Forelimb muscle (tissue), 1 donor: ENCODE measurements around the gene LRRC10B. TPM values are rescaled to one million over a fixed set of nuclear protein-coding genes. Genes with fewer than 3 reads are reported as not detected.

Experiments used
- DNase-seq: peaks from one replicate; pipeline ENCODE4 v3.0.0-alpha.2; 2013; ENCODE audit warnings: low read depth
- polyA plus RNA-seq: library from polyadenylated mRNA; unstranded; fragments of 120-200 nt; gene quantifications from one replicate; pipeline ENCODE4 v1.2.1, GENCODE V29; 2013; ENCODE audit not compliant: insufficient read length

The LRRC10B gene
- polyA plus RNA-seq, 1 donor, result 0.14 TPM

DNA sequence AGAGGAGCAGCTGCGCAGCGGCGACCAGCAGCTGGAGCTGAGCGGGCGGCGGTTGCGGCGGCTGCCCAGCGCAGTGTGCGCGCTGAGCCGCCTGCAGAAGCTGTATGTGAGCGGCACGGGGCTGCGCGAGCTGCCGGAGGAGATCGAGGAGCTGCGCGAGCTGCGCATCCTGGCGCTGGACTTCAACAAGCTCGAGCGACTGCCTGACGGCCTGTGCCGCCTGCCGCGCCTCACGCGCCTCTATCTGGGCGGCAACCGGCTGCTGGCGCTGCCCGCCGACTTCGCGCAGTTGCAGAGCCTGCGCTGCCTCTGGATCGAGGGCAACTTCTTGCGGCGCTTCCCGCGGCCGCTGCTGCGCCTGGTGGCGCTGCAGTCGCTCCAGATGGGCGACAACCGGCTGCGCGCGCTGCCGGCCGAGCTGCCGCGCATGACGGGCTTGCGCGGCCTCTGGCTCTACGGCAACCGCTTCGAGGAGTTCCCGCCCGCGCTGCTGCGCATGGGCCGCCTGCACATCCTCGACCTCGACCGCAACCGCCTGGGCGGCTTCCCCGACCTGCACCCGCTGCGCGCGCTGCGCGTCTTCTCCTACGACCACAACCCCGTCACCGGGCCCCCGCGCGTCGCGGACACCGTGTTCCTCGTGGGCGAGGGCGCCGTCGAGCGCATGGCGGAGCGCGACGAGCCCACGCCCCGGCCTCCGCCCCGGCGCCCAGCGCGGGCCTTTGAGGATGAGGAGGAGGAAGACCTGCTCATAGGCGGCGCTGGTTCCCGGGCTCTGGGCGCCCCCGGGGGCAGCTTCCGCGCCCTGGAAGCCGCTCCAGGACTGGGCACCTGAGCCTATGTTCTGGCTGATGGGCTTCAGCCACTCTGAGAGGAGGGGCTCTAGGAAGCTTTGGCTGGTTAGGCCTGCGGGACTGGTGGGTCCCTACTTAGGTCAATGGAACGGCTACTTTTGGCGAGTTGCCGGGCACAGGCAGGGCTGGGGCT, 787 bp downstream of the LRRC10B start:
- peak; percentile 48 for DNase-seq

DNA sequence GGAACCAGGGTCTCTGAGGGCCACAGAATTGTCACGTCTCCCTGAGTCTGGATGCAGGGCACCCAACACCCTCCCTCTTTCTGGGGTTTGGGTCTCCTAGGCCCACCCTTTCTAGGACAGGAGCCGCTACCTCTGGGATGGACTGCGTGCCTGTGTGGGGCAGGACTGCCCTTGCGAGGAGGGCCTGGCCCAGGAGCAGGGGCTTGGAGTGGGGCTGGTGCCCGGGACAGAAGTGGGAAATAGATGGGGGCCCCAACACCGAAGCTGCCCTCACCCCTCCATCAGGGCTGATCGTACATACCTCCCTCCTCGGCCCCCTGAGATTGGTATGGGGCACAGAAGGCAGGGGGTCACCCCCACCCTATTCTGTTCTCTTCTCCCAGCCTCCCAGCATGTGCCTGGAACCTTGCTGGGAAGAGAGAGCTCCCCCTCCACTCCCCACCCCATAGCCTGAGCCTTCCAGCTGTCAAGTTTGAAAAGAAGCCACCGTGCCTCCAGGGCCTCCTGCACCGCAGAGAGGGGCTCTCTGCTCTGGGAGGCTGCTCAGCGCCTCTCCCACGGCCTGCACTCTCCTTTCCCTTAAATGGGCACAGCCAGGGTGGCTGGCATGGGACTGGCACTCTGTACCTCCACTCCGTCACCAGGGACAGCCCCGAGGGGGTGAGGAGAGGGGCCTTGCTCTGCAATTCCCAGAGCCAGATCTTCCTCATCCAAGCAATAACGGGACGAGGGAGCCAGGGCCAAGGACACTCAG, 1.8 kb downstream of the LRRC10B start:
- no peak for DNase-seq

DNA sequence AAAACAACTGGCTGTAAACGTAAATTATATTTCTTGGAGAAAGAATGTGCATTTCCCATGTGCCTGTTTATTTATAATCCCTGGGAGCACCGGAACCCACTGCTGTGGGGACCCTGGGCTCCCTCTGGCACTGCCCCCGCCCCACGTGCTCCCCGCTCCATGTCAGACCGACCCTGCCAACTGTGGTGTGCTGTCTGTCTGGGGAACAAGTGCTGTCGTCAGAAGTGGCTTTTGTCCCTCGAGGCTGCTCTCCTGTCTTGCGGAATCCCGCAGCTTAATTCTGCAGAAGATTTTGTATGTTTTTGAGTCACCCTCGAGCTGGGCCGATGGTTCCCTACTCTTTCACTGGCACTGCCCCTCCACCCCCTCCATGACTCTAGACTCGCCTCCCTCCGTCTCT, 2.4 kb downstream of the LRRC10B start:
- DNase-seq, result no peak

DNA sequence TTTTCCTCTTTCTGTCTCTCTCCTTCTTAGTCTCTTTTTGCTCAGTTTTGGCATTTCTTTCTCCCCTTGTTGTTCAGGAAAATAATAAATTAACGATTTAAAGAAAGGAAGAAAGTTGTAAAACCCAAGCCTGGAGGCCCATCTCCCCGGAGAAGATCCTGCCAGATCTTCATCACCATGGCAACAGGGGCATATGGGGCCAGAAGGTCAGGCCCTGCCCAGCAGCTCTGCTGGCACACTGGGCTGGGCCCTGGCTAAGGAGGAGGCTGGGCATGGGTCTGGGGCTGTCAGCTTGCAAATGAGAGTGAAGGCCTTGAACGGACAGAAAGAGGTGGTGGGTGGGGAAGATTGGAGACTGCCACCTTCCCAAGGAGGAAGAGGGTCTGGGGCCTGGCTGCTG, 2.8 kb downstream of the LRRC10B start:
- no peak for DNase-seq

DNA sequence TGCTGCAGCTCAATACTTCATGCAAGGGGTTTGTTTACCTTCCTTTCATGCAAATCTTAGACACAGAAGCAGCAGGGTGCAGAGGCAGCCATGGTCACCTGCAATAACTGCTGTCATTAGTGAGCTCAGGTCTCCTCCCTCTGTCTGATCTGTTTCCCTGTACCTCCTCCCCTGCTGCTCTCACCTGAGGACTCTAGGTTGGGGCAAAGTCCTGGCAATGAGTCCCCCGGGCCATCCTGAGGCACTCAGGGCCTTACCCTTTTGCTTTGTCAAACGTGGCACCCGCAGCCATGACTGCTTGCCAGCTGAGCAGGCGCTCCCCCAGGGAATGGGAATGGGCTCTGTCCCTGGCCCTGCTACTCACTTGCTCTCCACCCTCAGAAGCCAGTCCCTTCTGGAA, 3.9 kb downstream of the LRRC10B start:
- no peak for DNase-seq

DNA sequence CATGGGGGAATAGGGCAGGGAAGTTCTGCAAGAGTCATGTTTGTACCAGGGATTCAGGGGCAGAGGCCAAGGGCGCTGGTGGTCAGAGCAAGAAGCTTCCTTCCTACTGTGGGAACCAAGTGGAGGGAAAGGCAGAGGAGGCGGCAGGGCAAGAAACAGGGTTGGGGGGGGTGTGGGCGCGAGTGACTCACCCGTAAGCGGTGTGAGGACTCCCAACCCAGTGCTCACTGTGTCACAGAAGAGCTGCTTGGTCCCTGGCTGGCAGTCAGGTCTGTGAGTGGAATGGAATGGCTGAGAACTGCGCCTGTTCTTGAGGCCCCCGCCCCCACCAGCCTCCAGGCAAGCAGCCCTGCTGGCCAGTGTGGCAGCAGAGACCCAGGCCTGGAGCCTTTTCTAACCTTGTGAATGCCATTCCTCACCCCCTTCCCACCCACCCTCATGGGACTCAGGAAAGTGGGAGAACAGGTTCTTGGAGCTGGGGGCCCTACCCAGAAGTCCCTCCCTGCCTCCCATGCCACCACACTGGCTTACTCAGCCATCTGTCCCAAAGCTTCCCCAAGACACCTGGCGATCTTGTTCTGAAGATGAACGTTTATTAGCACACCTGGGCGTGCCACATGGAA, 4.7 kb downstream of the LRRC10B start:
- DNase-seq, result no peak

DNA sequence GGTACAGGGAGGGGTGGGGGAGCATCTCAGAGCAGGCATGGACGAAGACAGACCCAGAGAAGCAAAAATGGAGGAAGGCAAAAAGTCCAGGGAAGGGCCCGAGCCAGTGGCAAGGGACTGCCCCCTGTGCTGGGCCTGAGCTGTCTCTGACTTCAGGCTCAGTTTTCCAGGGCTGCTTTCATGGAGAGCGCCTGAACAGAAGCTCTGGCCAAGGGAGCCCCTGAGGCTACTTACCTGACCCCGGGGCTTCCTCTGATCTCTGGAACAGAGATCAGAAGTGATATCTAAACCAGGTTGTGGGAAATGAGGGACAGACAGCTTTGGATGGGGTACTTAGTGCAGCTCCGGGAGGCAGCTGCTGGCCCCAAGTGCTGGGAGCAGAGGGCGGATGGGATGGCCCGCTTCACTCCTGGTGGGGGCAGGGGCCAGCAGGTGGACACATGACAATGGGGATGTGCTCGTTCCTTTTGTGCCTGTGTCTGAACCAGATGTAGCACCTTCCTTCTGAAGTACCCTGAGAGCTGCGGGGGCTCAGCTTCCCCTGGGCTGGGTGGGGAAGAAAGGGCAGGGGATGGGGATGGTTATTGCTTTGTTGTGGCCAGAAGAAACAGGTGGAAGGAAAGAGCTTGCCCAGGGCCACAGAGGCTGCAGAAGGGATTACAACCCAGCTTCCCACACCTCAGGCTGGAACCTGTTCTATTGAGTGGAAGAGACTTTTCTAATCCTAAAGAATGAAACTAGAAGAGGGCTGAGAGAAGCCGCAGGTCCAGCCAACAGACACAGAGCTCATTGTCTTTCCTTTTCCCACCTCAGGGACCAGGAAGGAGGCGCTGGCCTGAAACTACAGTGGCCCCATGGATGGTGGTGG, 5.7 kb downstream of the LRRC10B start:
- DNase-seq, result no peak

DNA sequence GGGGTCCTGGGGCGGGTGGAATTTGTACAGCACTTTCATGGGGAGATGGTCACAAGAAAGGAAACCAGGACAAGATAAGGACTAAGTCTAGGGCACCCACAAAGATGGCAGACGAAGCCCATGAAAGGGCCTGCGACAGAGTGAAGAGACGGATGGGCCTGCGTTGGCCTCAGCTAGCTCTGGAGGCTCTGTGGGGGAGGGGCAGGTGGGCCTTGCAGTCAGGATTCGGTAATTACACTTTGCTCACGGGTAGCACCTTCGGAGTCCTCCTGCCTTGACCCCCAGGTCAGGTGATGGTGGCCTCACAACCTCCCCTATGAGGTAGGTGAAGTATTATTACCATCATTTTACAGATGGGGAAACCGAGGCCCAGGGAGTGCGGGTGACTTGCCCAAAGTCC, 7.1 kb downstream of the LRRC10B start:
- no peak for DNase-seq

DNA sequence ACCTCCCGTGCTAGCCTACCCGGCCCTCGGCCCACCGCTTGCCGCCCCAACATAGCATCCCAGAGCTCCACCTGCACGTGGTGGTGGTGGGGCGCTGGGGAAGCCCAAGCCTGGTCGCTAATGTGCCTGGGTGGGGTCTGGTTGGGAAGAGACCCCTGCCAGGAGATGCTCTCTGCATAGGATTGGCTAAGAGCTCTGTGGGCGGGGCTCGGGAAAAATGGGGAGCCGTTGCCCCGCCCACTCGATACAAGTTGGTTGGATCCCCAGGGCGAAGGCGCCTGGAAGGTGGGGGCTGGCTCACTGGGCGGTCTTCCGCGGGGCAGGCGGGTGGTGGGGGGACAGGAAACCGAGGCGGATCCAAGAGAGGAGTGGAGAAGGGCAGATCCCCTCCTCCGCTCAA, 7.6 kb downstream of the LRRC10B start:
- no peak for DNase-seq

DNA sequence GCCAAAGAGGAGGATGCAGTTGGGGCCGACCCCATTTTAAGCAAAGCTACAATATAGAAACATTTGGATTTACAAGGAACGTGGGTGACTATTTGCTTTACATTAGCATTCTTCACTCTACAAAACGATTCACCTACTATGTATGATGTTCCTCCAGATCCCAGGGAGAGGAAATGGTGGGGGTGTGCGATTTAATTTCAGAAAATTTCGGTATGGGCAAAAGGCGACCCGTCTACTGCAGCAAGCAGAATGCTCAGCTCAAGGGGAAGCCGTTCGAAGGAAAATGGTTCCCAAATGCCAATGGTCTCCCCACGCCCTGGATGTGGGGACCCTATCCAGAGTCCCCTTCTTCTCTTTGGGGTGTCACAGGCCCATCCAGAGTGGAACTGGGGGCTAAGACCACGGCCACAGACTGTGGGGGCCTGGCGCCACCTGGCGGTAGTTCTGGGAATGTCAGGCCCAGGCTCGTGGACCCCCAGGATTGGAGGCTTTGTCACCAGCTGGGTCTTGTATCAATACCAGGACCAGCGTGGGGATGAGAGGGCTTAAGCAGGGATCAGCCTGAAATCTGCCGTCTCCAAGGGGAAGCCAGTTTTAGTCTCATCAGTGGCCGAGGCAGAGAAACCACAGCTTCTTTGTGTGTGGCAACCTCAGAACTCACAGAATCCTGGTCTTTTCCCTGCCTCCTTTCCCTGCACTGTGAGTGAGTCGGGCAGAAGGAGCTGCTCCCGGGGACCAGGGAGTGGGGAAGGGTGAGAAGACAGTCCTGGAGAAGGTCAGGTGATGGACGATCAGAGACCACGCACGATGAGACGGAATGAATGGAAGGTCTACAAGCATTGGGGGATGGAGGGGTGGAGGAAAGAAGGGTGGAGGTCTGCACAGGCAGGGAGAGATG, 8.4 kb downstream of the LRRC10B start:
- no peak for DNase-seq

DNA sequence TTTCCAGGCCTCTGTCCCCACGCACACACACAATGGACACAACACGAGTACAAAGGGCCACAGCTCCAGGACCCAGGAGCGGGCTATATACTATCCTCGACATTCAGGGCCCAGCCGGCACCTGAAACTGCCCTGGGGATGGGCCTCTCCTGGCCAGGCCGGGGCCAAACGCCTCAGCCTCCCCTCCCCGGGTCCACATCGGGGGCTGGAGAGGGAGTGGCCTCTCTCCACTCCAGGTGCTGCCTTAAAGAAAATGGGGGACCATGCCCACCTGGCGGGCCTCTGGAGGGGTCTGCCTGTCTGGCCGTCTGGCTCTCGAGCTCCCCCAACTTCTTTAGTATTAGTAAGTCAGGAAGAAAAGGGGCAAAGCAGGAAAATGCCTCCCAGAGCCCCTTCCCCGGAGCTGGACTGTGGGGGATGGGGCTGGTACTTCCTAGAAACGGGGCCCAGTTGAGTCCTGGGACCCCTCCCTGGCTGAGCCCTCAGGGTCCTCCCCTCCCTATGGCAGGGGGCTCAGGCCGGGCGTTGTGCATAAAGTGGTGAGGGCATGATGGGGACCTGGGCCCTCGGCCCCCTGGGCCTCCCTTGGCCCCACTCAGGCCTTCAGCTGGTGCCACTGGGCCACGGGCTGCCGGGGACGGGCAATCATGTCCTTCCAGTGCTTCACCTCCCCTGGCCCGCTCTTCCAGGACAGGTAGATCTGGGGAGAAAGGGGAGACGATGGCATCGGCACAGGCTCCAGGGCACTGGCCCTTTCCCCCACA, 9.7 kb downstream of the LRRC10B start:
- no peak for DNase-seq

DNA sequence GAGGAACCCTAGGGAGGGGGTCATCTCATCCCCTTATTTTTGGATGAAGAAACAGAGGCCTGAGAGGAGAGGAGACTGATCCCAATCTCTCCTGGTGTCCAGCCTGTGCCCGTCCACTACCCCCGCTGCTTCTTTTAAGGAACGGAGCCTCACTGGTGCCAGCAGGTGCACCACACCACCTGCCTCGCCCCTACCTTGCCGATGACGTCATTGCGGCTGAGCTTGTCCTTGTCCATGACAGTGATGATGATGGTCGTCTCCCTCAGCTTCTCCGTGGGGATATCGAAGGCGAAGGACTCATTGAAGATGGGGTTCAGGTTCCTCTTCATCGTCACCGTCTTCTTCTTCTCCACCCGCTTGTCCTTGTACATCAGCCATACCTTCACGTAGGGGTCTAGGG, 14.3 kb downstream of the LRRC10B start:
- DNase-seq, result no peak

DNA sequence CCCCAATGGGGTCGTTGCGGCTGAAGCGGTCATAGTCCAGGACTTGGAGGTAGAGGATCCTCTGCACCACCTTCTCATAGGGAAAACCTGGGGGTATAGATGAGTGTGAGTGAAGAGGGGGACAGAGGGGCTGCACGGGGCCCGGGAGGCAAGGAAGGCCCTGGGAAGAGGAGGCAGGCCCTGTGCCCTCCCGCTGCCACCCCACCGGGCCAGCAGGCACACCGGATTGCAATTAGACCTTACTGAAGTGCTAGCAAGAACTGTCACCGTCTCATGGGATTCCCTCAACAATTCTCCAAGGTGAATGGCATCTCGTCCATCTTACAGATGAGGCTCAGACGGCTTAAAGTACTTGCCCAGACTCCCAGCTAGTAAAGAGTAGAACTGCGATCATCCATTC, 15.9 kb downstream of the LRRC10B start:
- no peak for DNase-seq

DNA sequence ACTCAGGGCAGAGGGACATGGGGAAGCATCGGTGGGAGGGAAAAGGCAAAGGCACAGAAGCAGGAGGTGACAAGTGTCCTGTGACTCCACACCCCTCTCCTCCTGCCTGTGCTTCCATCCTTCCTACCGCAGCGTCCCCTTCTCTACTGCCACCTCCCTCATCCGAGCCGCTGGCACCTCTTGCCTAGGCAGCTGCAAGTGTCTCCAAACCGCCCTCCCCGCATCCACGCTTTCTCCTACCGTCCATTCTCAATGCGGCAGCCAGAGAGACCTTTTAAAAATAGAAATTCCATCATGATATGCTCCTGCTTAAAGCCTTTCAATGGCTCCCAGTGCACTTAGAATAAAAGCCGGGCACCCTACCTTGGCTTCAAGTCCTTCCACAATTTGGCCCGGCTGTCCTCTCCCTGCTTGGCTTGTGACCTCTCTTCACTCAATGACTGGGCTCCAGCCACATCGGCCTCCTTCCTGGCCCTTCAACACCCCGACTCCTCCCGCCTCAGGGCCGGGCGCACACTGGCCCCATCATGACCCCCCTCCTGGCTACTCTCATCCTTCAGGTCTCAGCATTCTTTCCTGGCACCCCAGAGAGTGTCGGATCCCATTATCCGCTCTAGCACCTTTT, 16.5 kb downstream of the LRRC10B start:
- no peak for DNase-seq

DNA sequence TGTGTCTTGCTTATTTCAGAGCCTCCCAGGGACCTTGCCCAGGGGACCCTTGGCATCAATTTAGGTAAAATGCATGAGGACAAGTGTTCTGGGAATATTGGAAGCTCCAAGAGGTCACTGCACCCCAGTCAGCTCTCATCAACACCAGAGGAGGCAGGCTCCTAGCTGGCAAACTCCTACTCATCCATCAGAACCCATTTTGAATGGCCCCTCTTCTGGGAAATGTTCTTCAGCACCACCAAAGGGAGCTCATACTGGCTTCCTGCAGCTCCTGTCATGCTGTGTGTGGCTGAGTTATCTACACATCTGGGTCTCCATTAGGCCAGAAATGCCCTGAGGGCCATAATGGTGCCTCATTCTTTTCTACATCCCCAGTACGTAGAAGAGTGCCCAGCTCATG, 17.7 kb downstream of the LRRC10B start:
- DNase-seq, result no peak

DNA sequence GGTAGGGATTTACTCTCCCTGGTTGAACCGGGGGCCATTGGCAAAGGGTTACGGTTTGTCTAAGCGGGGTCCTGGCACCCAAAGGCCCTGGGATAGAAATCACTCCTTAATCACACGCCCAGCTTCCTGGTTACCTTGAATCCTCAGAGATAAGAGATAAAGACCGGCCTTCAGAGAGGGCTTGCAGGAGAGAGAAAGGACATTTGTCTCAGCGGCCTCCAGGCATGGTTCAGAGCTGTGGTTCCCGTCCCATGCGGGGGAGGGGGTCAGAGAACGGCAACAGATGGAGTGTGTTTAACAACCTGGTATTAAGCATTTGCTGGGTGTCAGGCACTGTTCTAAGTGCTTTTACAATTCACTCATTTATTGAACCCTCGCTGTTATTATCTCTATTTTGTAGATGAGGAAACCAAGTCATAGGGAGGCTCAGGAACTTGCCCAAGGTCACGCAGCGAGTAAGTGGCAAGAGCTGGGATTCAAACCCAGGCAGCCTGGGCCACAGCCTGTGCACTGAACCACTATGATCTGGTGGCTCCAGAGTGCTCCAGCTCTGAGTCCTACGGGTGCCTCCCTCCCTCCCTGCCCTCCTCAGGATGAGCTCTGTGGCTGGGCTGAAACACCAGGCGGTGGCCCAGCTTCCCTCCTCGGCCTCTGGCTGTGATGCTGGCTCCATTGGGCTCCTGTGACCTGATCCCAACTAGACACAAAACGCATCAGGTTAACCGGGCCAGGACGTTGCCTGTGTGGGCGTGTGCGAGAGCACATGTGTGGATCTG, 18.6 kb downstream of the LRRC10B start:
- DNase-seq, result no peak

DNA sequence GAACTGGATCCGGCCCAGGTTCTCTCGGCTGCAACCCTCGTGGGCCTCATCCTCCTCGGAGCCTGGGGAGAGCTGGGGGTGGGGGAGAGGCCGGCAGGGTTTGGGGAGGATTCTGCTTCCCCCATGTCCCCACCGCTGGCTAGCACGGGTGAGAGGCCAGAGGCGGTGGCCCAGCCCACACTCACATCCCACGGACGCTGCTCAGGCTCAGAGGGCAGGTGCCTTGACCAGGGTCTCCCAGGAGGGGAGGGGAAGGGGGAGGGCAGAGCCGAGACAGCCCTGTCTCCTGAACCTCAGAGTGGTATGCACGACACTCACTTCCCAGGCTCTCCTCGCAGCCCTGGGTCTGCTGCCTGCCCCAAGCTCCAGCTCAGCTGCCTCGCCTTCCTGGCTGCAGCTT, 19.6 kb downstream of the LRRC10B start:
- DNase-seq, result no peak

DNA sequence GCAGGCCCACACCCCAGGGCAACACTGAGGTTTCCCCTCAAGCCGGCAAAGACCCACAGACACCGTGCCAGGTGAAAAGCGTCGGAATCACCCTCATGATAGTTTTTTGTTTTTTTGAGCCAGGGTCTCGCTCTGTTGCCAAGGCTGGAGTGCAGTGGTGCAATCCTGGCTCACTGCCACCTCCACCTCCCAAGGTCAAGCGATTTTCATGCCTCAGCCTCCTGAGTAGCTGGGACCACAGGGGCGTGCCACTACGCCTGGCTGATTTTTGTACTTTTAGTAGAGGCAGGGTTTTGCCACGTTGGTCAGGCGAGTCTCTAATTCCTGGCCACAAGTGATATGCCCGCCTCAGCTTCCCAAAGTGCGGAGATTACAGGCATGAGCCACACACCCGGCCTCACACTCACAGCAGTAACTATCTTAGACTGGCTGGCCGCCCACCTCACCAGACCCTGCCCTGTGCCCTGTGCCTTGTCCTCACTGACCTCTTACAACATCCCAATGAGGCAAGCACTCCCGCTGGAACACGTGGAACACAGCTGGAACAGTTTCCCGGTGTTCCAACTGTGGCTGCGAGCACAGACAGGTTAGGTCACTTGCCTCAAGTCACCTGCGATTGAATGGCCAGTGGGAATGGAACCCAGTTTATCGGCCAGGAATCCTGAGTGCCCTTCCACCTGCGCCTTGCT, 21.1 kb downstream of the LRRC10B start:
- DNase-seq, result no peak
